A549 (cell line): ENCODE data around the gene KCTD19. TPM values are rescaled to one million over a fixed set of nuclear protein-coding genes. Genes with fewer than 3 reads are reported as not detected.
A peak's percentile ranks its signal among the peaks of the same experiment; 100 is the strongest.
"Not testable (repeated sequence)": the region's sequence is repeated elsewhere in the genome, so short reads cannot be mapped to it uniquely, and the experiment has no call there.

Experiments used
- ATAC-seq, 2 experiments: fragments of 200-7000 bp in 1 of 2; fragments of >200 bp in 1 of 2; cut with Nextera tagmentation in 1 of 2; cut with Tn5 transposase in 1 of 2; 3 replicates each; pipeline versions ENCODE4 v1.8.0 to v1.9.1; 2018 to 2020; ENCODE audit warnings: mild to moderate bottlenecking in 1 of 2, moderate library complexity in 1 of 2
- CTCF ChIA-PET: fragments of 300-600 bp; sonication (Branson Sonifier 250); formaldehyde crosslinking; extraction: SDS; loops from one replicate; lab custom pipeline; 2021; ENCODE audit warnings: antibody characterized with exemption, inconsistent platforms; lab: Yijun Ruan, JAX
- POLR2A ChIA-PET: fragments of 350-600 bp; formaldehyde crosslinking; extraction: SDS; loops from one replicate; lab custom pipeline; 2021; ENCODE audit warnings: antibody characterized with exemption, inconsistent platforms; lab: Yijun Ruan, JAX
- DNase-seq, 2 experiments: peaks; one replicate each; pipeline versions ENCODE4 v3.0.0 to v3.0.0-alpha.2; 2011 to 2016; ENCODE audit warnings: low read depth in 1 of 2, low spot score in 1 of 2
- FAIRE-seq: peaks from 2 replicates; lab custom pipeline; 2011; peaks lifted over from hg19 to GRCh38; lab: Jason Lieb, UNC
- H3K27ac ChIP-seq, 2 experiments: fragments of >200 bp; sonication (Bioruptor Twin); formaldehyde crosslinking; 3 replicates each; pipeline ENCODE4 v1.5.1; 2016 to 2017
- H3K4me1 ChIP-seq: fragments of >200 bp; sonication (Bioruptor Twin); formaldehyde crosslinking; 3 replicates; pipeline ENCODE4 v1.6.1; 2016
- H3K4me2 ChIP-seq: fragments of >200 bp; sonication (Bioruptor Twin); formaldehyde crosslinking; 3 replicates; pipeline ENCODE4 v1.6.1; 2016
- H3K4me3 ChIP-seq: fragments of >200 bp; sonication (Bioruptor Twin); formaldehyde crosslinking; 3 replicates; pipeline ENCODE4 v1.5.1; 2016
- H3K9me3 ChIP-seq: fragments of >200 bp; sonication (Bioruptor Twin); formaldehyde crosslinking; 3 replicates; pipeline ENCODE4 v1.6.1; 2016
- CEBPB ChIP-seq, 2 experiments: fragments of >200 bp in 1 of 2; sonication (Bioruptor Twin) in 1 of 2; formaldehyde crosslinking in 1 of 2; IDR thresholded peaks; 2 replicates each; pipeline ENCODE4 v1.6.1; 2012 to 2016
- EHF ChIP-seq: fragments of 250-450 bp; sonication (Bioruptor Pico); IDR thresholded peaks from 2 replicates; pipeline ENCODE4 v1.5.0; 2020; ENCODE audit warnings: mild to moderate bottlenecking
- EP300 ChIP-seq, 2 experiments: fragments of >200 bp; sonication (Bioruptor Twin); formaldehyde crosslinking; IDR thresholded peaks; 2 replicates in 1 of 2; 3 replicates in 1 of 2; pipeline ENCODE4 v1.6.1; 2016 to 2017
- FOSB ChIP-seq: fragments of 250-450 bp; sonication (Bioruptor Pico); IDR thresholded peaks from 2 replicates; pipeline ENCODE4 v1.5.0; 2020; ENCODE audit warnings: mild to moderate bottlenecking, moderate library complexity
- FOSL2 ChIP-seq, 2 experiments: fragments of 450-650 bp in 1 of 2; fragments of >200 bp in 1 of 2; sonication (Bioruptor Twin) in 1 of 2; formaldehyde crosslinking; IDR thresholded peaks; 2 replicates each; pipeline versions ENCODE4 v1.5.0 to v1.6.1; 2016 to 2020; ENCODE audit warnings: mild to moderate bottlenecking in 1 of 2, moderate library complexity in 1 of 2
- HOXB13 ChIP-seq: fragments of 250-450 bp; sonication (Bioruptor Pico); IDR thresholded peaks from 2 replicates; pipeline ENCODE4 v1.5.0; 2020; ENCODE audit warnings: low read depth, mild to moderate bottlenecking, moderate library complexity
- JUN ChIP-seq, 2 experiments: fragments of >200 bp; sonication (Bioruptor Twin); formaldehyde crosslinking; IDR thresholded peaks; 2 replicates in 1 of 2; 3 replicates in 1 of 2; pipeline ENCODE4 v1.6.1; 2016 to 2017
- JUNB ChIP-seq: fragments of >200 bp; sonication (Bioruptor Twin); formaldehyde crosslinking; IDR thresholded peaks from 2 replicates; pipeline ENCODE4 v1.6.1; 2016
- KDM1A ChIP-seq: fragments of 200-600 bp; sonication (generic); IDR thresholded peaks from 2 replicates; pipeline ENCODE4 v1.6.1; 2016; ENCODE audit warnings: low read depth, mild to moderate bottlenecking
- MYC ChIP-seq: IDR thresholded peaks from 2 replicates; pipeline ENCODE4 v1.6.1; 2012; ENCODE audit warnings: mild to moderate bottlenecking, inconsistent platforms, low read length, improper control_type of control experiment, borderline replicate concordance
- NPAS2 ChIP-seq: fragments of 250-450 bp; sonication (Bioruptor Pico); IDR thresholded peaks from 2 replicates; pipeline ENCODE4 v1.8.0; 2022; ENCODE audit warnings: mild to moderate bottlenecking, moderate library complexity, borderline replicate concordance
- PHF8 ChIP-seq: fragments of 200-600 bp; sonication (generic); IDR thresholded peaks from 2 replicates; pipeline ENCODE4 v1.6.1; 2016; ENCODE audit warnings: low read depth, mild to moderate bottlenecking, antibody characterized with exemption, moderate library complexity, borderline replicate concordance
- POLR2A ChIP-seq: IDR thresholded peaks from 2 replicates; pipeline ENCODE4 v1.6.1; 2012; ENCODE audit warnings: mild to moderate bottlenecking, low read length
- POLR2AphosphoS2 ChIP-seq: conservative IDR thresholded peaks from 2 replicates; pipeline ENCODE4 v1.6.1; 2012; ENCODE audit warnings: low read length, improper control_type of control experiment, inconsistent platforms
- RARB ChIP-seq: fragments of 250-450 bp; sonication (Bioruptor Pico); IDR thresholded peaks from 2 replicates; pipeline ENCODE4 v1.8.0; 2021; ENCODE audit warnings: mild to moderate bottlenecking, moderate library complexity
- RNF2 ChIP-seq: fragments of 200-600 bp; sonication (generic); IDR thresholded peaks from 2 replicates; pipeline ENCODE4 v1.6.1; 2016; ENCODE audit warnings: low read depth, mild to moderate bottlenecking, antibody characterized with exemption, moderate library complexity, borderline replicate concordance
- ZC3H11A ChIP-seq: fragments of 450-650 bp; IDR thresholded peaks from 2 replicates; pipeline ENCODE4 v1.6.1; 2014; ENCODE audit warnings: antibody characterized with exemption, mild to moderate bottlenecking
- ZFP36 ChIP-seq: fragments of 450-650 bp; IDR thresholded peaks from 2 replicates; pipeline ENCODE4 v1.6.1; 2014; ENCODE audit warnings: borderline replicate concordance; ENCODE audit not compliant: partially characterized antibody
- ZNF302 ChIP-seq: fragments of 250-450 bp; sonication (Bioruptor Pico); IDR thresholded peaks from 2 replicates; pipeline ENCODE4 v1.9.0; 2021; ENCODE audit warnings: inconsistent platforms, mild to moderate bottlenecking, moderate library complexity
- ZSCAN20 ChIP-seq: fragments of 250-450 bp; sonication (Bioruptor Pico); IDR thresholded peaks from 2 replicates; pipeline ENCODE4 v1.8.0; 2022; ENCODE audit warnings: mild to moderate bottlenecking, moderate library complexity
- WGBS: methylation state at CpG from one replicate; pipeline ENCODE4 v1.1.6; 2017; ENCODE audit errors: missing lambda C conversion rate; 5-methylcytosine and 5-hydroxymethylcytosine counted together
- polyA plus RNA-seq, 4 experiments: library from polyadenylated mRNA; depleted of rRNA in 3 of 4; stranded (reverse); fragments of >200 nt; fragmentation: RNase III in 1 of 4; extraction: RNeasy Plus Mini Kit Qiagen cat#74134 plus additional on column Dnase treatment in 1 of 4; gene quantifications; 2 replicates in 3 of 4; 3 replicates in 1 of 4; pipeline ENCODE4 v1.2.3, GENCODE V29; 2011 to 2017
- TF ChIP-seq, protein P1 (sequence below): fragments of 200-600 bp; sonication (generic); IDR thresholded peaks from 2 replicates; pipeline ENCODE4 v1.6.1; 2016; ENCODE audit warnings: antibody characterized with exemption, mild to moderate bottlenecking, moderate library complexity
- TF ChIP-seq, protein P2 (sequence below): IDR thresholded peaks from 2 replicates; pipeline ENCODE4 v1.6.1; 2012; ENCODE audit warnings: low read depth, borderline replicate concordance
- TF ChIP-seq, protein P3 (sequence below): fragments of >200 bp; sonication (Bioruptor Twin); formaldehyde crosslinking; IDR thresholded peaks from 2 replicates; pipeline ENCODE4 v1.6.1; 2016
- TF ChIP-seq, protein P4 (sequence below): fragments of 450-650 bp; IDR thresholded peaks from 2 replicates; pipeline ENCODE4 v1.6.1; 2014; ENCODE audit warnings: antibody characterized with exemption
- TF ChIP-seq, protein P5 (sequence below): IDR thresholded peaks from 2 replicates; pipeline ENCODE4 v1.6.1; 2012
- TF ChIP-seq, protein P6 (sequence below): fragments of 150-350 bp; IDR thresholded peaks from 2 replicates; pipeline ENCODE4 v1.6.1; 2014; ENCODE audit warnings: low read depth, mild to moderate bottlenecking, low read length

Gene KCTD19
- polyA plus RNA-seq, 2 of the 4 experiments (the other 2 are of a cell fraction), result 0.57 to 1.1 TPM

DNA sequence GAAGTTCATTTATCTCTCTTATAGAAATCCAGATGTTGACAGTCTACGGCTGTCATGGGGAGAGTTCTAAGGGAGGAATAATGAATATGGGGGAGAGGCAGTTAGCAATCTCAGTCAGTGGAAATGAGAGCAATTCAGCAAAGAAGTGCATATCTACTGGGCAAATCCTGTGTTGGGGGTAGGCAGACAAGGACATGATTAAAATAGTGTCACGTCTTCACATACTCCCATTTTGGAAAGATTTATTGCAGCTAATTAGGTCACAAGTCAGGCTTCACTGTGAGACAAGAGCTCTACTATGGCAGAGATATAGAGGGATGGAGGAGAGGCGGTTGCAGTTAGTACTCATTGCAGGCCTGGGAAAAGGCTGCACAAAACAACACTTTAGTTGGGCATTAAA, 29.9 kb upstream of the KCTD19 start:
- ChIA-PET POLR2A (no interaction called here), CTCF (interaction anchor here (0.9 to 2.5 kb wide), 7 partner anchors 11 to 72 kb away, joined by 3 to 6 read pairs (median 4); partner anchors contain the start of genes KCTD19, LRRC36 and ZDHHC1)
- no peak overlapping the region for H3K4me2 ChIP-seq
- no peak for TF ChIP-seq EP300 (IDR thresholded peaks at IDR 0.05)
- TF ChIP-seq ZFP36, result no peak
- TF ChIP-seq, protein P1, sequence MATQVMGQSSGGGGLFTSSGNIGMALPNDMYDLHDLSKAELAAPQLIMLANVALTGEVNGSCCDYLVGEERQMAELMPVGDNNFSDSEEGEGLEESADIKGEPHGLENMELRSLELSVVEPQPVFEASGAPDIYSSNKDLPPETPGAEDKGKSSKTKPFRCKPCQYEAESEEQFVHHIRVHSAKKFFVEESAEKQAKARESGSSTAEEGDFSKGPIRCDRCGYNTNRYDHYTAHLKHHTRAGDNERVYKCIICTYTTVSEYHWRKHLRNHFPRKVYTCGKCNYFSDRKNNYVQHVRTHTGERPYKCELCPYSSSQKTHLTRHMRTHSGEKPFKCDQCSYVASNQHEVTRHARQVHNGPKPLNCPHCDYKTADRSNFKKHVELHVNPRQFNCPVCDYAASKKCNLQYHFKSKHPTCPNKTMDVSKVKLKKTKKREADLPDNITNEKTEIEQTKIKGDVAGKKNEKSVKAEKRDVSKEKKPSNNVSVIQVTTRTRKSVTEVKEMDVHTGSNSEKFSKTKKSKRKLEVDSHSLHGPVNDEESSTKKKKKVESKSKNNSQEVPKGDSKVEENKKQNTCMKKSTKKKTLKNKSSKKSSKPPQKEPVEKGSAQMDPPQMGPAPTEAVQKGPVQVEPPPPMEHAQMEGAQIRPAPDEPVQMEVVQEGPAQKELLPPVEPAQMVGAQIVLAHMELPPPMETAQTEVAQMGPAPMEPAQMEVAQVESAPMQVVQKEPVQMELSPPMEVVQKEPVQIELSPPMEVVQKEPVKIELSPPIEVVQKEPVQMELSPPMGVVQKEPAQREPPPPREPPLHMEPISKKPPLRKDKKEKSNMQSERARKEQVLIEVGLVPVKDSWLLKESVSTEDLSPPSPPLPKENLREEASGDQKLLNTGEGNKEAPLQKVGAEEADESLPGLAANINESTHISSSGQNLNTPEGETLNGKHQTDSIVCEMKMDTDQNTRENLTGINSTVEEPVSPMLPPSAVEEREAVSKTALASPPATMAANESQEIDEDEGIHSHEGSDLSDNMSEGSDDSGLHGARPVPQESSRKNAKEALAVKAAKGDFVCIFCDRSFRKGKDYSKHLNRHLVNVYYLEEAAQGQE, result no peak
- TF ChIP-seq RARB (CRISPR knock-in tag), result no peak
- no peak for TF ChIP-seq RNF2
- no peak for TF ChIP-seq NPAS2
- TF ChIP-seq, protein P2, sequence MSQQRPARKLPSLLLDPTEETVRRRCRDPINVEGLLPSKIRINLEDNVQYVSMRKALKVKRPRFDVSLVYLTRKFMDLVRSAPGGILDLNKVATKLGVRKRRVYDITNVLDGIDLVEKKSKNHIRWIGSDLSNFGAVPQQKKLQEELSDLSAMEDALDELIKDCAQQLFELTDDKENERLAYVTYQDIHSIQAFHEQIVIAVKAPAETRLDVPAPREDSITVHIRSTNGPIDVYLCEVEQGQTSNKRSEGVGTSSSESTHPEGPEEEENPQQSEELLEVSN, result no peak
- TF ChIP-seq FOSL2 (IDR thresholded peaks at IDR 0.05), result no peak
- TF ChIP-seq FOSL2 (CRISPR knock-in tag; IDR thresholded peaks at IDR 0.05), result no peak
- no peak for TF ChIP-seq FOSB (CRISPR knock-in tag)
- TF ChIP-seq POLR2A, result no peak
- TF ChIP-seq POLR2AphosphoS2, result no peak
- TF ChIP-seq PHF8, result no peak
- no peak for TF ChIP-seq ZSCAN20 (CRISPR knock-in tag)
- no peak for TF ChIP-seq JUNB
- TF ChIP-seq, all 56 proteins: peak for 0
- FAIRE-seq (no peak), ATAC-seq (no peak), DNase-seq (no peak)
- WGBS, result 81% methylated on average over 3 of the region's 3 CpGs
- H3K4me3 ChIP-seq, result no peak overlapping the region
- no peaks in the 10 kb centered on the region for H3K4me1 ChIP-seq
- H3K9me3 ChIP-seq, result no peaks in the 10 kb centered on the region
- no peak overlapping the region for H3K27ac ChIP-seq

DNA sequence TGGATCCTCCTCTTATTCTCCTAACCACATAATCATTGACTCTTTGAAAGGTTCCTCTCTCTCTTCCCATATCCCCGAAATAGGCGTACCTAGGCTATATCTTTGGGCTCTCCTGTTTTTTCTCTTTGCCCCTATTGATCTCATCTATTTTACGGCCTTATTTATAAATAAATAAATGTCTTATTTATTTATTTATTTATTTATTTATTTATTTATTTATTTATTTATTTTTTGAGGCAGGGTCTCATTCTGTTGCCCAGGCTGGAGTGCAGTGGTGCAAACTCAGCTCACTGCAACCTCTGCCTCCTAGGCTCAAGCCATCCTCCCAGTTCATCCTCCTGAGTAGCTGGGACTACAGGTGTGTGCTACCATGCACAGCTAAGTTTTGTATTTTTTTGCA, 25.9 kb upstream of the KCTD19 start:
- H3K27ac ChIP-seq, FAIRE-seq, ATAC-seq, POLR2A ChIA-PET, H3K4me1 ChIP-seq: not testable (repeated sequence)
- TF ChIP-seq ZC3H11A, result peak; percentile 86
- TF ChIP-seq, all 56 proteins: peak for 1; not testable (repeated sequence) for 55
- not testable (repeated sequence) for H3K9me3 ChIP-seq, H3K4me2 ChIP-seq, H3K4me3 ChIP-seq, DNase-seq
- CTCF ChIA-PET, result interaction anchor here (0.5 to 3.9 kb wide), 9 partner anchors 13 to 420 kb away, joined by 3 to 23 read pairs (median 4); partner anchors contain the start of genes KCTD19, LRRC36 and ZDHHC1
- WGBS, result 90% methylated on average over 3 of the region's 3 CpGs

DNA sequence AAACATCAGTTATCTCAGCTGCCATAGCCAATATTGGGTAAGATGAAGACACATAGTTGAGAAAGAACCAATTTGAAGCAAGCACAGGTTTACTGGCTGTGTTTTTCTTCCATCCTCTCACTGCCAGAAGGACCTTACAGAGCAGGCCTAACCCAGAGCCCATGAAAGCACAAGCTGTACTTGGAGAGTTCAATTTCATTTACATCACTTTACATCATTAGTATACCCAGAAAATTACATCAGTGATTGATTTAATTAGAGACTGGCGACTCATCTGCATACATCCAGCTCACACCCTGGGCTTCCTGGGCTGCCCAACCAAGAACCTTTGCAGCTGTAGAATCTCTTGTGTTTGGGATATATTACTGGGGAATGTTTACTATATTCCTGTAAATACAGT, 23.8 kb upstream of the KCTD19 start:
- WGBS, result 78% methylated on average over 1 of the region's 1 CpG
- ATAC-seq, result no peak
- TF ChIP-seq, protein P3, sequence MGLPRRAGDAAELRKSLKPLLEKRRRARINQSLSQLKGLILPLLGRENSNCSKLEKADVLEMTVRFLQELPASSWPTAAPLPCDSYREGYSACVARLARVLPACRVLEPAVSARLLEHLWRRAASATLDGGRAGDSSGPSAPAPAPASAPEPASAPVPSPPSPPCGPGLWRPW, result no peak
- TF ChIP-seq, protein P4, sequence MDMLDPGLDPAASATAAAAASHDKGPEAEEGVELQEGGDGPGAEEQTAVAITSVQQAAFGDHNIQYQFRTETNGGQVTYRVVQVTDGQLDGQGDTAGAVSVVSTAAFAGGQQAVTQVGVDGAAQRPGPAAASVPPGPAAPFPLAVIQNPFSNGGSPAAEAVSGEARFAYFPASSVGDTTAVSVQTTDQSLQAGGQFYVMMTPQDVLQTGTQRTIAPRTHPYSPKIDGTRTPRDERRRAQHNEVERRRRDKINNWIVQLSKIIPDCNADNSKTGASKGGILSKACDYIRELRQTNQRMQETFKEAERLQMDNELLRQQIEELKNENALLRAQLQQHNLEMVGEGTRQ, result no peak
- TF ChIP-seq, protein P5, sequence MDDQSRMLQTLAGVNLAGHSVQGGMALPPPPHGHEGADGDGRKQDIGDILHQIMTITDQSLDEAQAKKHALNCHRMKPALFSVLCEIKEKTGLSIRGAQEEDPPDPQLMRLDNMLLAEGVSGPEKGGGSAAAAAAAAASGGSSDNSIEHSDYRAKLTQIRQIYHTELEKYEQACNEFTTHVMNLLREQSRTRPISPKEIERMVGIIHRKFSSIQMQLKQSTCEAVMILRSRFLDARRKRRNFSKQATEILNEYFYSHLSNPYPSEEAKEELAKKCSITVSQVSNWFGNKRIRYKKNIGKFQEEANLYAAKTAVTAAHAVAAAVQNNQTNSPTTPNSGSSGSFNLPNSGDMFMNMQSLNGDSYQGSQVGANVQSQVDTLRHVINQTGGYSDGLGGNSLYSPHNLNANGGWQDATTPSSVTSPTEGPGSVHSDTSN, result no peak
- no peak for TF ChIP-seq ZNF302
- TF ChIP-seq EHF (CRISPR knock-in tag), result no peak
- no peak for TF ChIP-seq HOXB13 (CRISPR knock-in tag)
- TF ChIP-seq EP300 (IDR thresholded peaks at IDR 0.05), result no peak
- TF ChIP-seq RARB (CRISPR knock-in tag), result no peak
- no peak for TF ChIP-seq ZFP36
- TF ChIP-seq CEBPB (IDR thresholded peaks at IDR 0.05), result no peak
- TF ChIP-seq MYC, result no peak
- no peak for TF ChIP-seq RNF2
- TF ChIP-seq, protein P6, sequence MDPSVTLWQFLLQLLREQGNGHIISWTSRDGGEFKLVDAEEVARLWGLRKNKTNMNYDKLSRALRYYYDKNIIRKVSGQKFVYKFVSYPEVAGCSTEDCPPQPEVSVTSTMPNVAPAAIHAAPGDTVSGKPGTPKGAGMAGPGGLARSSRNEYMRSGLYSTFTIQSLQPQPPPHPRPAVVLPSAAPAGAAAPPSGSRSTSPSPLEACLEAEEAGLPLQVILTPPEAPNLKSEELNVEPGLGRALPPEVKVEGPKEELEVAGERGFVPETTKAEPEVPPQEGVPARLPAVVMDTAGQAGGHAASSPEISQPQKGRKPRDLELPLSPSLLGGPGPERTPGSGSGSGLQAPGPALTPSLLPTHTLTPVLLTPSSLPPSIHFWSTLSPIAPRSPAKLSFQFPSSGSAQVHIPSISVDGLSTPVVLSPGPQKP, result no peak
- TF ChIP-seq KDM1A, result no peak
- no peak for TF ChIP-seq JUN (IDR thresholded peaks at IDR 0.05)
- no peak for TF ChIP-seq POLR2A

More for the DNA sequence above, 23.8 kb upstream of the KCTD19 start:
- no peak overlapping the region for H3K4me3 ChIP-seq
- H3K9me3 ChIP-seq, result no peaks in the 10 kb centered on the region
- DNase-seq (no peak), FAIRE-seq (no peak)
- POLR2A ChIA-PET, result no interaction called here
- CTCF ChIA-PET, result interaction anchor here (0.9 to 3.9 kb wide), 9 partner anchors 11 to 104 kb away, joined by 3 to 23 read pairs (median 3); partner anchors contain the start of genes KCTD19 and LRRC36
- H3K27ac ChIP-seq, result no peak overlapping the region
- H3K4me2 ChIP-seq, result no peak overlapping the region
- peaks cover 20% of the 10 kb centered on the region for H3K4me1 ChIP-seq
